Keratinocyte (primary cell): ENCODE data around the gene ZNF789. TPM values are rescaled to one million over a fixed set of nuclear protein-coding genes. Genes with fewer than 3 reads are reported as not detected.

Experiments used
- DNase-seq: peaks from one replicate; pipeline ENCODE4 v3.0.0-alpha.2; 2011; ENCODE audit warnings: low read depth, missing footprints, low spot score
- FAIRE-seq: peaks from 2 replicates; lab custom pipeline; 2011; peaks lifted over from hg19 to GRCh38; lab: Jason Lieb, UNC
- H2AFZ ChIP-seq: 2 replicates; pipeline ENCODE4 v1.6.0; 2012; ENCODE audit warnings: low read length, control low read depth, inconsistent platforms; ENCODE audit not compliant: control insufficient read depth
- H3K27ac ChIP-seq: 2 replicates; pipeline ENCODE4 v1.5.1; 2011; ENCODE audit warnings: low read length; ENCODE audit not compliant: control insufficient read depth, insufficient read depth
- H3K27me3 ChIP-seq: 3 replicates; pipeline ENCODE4 v1.6.0; 2011; ENCODE audit warnings: low read length; ENCODE audit not compliant: control insufficient read depth, insufficient read depth; ENCODE audit errors: extremely low read depth
- H3K36me3 ChIP-seq, 2 experiments: 2 replicates in 1 of 2; 3 replicates in 1 of 2; pipeline ENCODE4 v1.5.1; 2011; ENCODE audit warnings: low read length in 2 of 2, mild to moderate bottlenecking in 1 of 2; ENCODE audit not compliant: control insufficient read depth in 2 of 2, insufficient read depth in 2 of 2; ENCODE audit errors: extremely low read depth in 1 of 2
- H3K4me1 ChIP-seq: 3 replicates; pipeline ENCODE4 v1.5.1; 2011; ENCODE audit warnings: low read length; ENCODE audit not compliant: control insufficient read depth, insufficient read depth; ENCODE audit errors: extremely low read depth
- H3K4me2 ChIP-seq: 3 replicates; pipeline ENCODE4 v1.6.0; 2011; ENCODE audit warnings: low read depth, low read length; ENCODE audit not compliant: control insufficient read depth, insufficient read depth; ENCODE audit errors: extremely low read depth
- H3K4me3 ChIP-seq, 3 experiments: fragments of 200-600 bp in 1 of 3; sonication (generic) in 1 of 3; 2 replicates in 2 of 3; 3 replicates in 1 of 3; pipeline ENCODE4 v1.5.1; 2011 to 2016; ENCODE audit warnings: low read length in 3 of 3, mild to moderate bottlenecking in 3 of 3, control low read depth in 2 of 3, inconsistent platforms in 1 of 3, low read depth in 1 of 3, mixed read lengths in 1 of 3, mixed run types in 1 of 3, moderate library complexity in 1 of 3; ENCODE audit not compliant: control insufficient read depth in 2 of 3, insufficient read depth in 2 of 3; ENCODE audit errors: extremely low read depth in 1 of 3
- H3K79me2 ChIP-seq: 2 replicates; pipeline ENCODE4 v1.6.0; 2012; ENCODE audit warnings: low read length; ENCODE audit not compliant: control insufficient read depth, insufficient read depth
- H3K9ac ChIP-seq: 3 replicates; pipeline ENCODE4 v1.6.0; 2011; ENCODE audit warnings: low read length; ENCODE audit not compliant: control insufficient read depth, insufficient read depth; ENCODE audit errors: extremely low read depth
- H3K9me1 ChIP-seq: 3 replicates; pipeline ENCODE4 v1.6.0; 2011; ENCODE audit warnings: low read length; ENCODE audit not compliant: control insufficient read depth, insufficient read depth; ENCODE audit errors: extremely low read depth
- H3K9me3 ChIP-seq: 2 replicates; pipeline ENCODE4 v1.5.1; 2012; ENCODE audit warnings: low read depth, low read length; ENCODE audit not compliant: control insufficient read depth
- H4K20me1 ChIP-seq: 3 replicates; pipeline ENCODE4 v1.6.0; 2011; ENCODE audit warnings: low read length; ENCODE audit not compliant: control insufficient read depth, insufficient read depth; ENCODE audit errors: extremely low read depth
- EZH2 ChIP-seq: IDR thresholded peaks from one replicate; pipeline ENCODE4 v1.6.1; 2012; ENCODE audit warnings: inconsistent platforms, mild to moderate bottlenecking, low read length, moderate library complexity
- dilution Hi-C: fragments of 300-500 bp; cut with MboI; formaldehyde crosslinking; loops from one replicate; pipeline ENCODE4 v1.7.0; 2020; ENCODE audit warnings: low sequenced_read_pairs; ENCODE audit not compliant: extremely low pct_ligation_motif_present
- polyA plus RNA-seq, 5 experiments: library from polyadenylated mRNA; depleted of rRNA in 3 of 5; stranded (reverse) in 3 of 5; stranded (forward) in 1 of 5; unstranded in 1 of 5; fragments of >200 nt; gene quantifications; 1 replicate in 1 of 5; 2 replicates in 3 of 5; 3 replicates in 1 of 5; pipeline versions ENCODE4 v1.2.1 to v1.2.3, GENCODE V29; 2011 to 2012; ENCODE audit warnings: missing spikeins in 2 of 5, low read depth in 1 of 5, low replicate concordance in 1 of 5
- TF ChIP-seq, protein P1 (sequence below), 3 experiments: IDR thresholded peaks in 1 of 3; conservative IDR thresholded peaks in 1 of 3; optimal IDR thresholded peaks in 1 of 3; 2 replicates in 2 of 3; 3 replicates in 1 of 3; pipeline versions ENCODE3 to v1.5.1; 2011; ENCODE audit warnings: low read length in 3 of 3, mild to moderate bottlenecking in 3 of 3, moderate library complexity in 2 of 3, control low read depth in 1 of 3, inconsistent platforms in 1 of 3; ENCODE audit not compliant: insufficient read depth in 2 of 3; ENCODE audit errors: extremely low read depth in 1 of 3

ZNF789 gene
- polyA plus RNA-seq, 1 donor (not counting 4 experiments of a cell fraction or from before 2014, with no cell fraction given) = 17.5 TPM

DNA sequence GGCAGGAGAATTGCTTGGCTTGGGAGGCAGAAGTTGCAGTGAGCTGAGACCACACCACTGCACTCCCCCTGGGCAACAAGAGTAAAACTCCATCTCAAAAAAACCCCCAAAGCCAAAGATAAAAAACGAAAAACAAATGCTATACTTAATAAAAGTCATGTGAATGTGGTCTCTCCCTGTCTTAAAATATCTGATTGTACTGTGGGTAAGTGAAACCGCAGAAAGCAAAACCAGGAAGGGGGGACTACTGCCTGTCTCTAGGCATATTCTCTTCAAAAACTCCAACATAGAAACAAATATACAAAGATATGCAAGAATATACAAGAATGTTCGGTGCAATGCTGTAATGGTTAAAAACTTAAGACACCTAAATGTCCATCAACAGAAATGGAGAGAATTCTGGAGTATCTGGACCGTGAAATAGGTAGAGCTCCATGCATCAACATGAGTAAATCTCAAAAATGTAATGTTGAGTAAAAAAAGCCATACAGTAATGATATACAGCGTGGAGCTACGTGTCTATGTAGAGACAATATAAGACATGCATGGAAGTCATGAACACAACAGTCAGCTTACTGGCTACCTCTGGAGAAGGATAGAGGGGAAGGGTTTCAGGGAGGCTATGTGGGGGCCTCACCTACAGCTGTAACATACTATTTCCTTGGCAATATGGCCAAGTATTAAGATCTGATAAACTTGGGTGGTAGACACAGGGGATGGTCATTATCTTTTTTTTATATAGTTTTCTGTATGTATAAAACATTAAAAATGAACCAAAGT is 25.3 kb downstream of the ZNF789 start:
- H3K4me3 ChIP-seq = peak overlapping the region; percentile 80 to 94 (median 85)
- H3K4me1 ChIP-seq = peaks cover 16% of the 10 kb centered on the region
- H3K9me1 ChIP-seq = no peaks in the 10 kb centered on the region
- peak overlapping the region; percentile 90 for H3K9ac ChIP-seq
- peaks cover 60% of the 10 kb centered on the region for H3K79me2 ChIP-seq
- DNase-seq (no peak), FAIRE-seq (no peak)
- no peak overlapping the region for H2AFZ ChIP-seq
- H4K20me1 ChIP-seq = peaks cover 4% of the 10 kb centered on the region
- H3K9me3 ChIP-seq = peaks cover 9% of the 10 kb centered on the region
- no peak overlapping the region for H3K27ac ChIP-seq
- H3K4me2 ChIP-seq = peak overlapping the region; percentile 89
- no peaks in the 10 kb centered on the region for H3K27me3 ChIP-seq
- dilution Hi-C loops = no loop called here
- TF ChIP-seq, protein P1, sequence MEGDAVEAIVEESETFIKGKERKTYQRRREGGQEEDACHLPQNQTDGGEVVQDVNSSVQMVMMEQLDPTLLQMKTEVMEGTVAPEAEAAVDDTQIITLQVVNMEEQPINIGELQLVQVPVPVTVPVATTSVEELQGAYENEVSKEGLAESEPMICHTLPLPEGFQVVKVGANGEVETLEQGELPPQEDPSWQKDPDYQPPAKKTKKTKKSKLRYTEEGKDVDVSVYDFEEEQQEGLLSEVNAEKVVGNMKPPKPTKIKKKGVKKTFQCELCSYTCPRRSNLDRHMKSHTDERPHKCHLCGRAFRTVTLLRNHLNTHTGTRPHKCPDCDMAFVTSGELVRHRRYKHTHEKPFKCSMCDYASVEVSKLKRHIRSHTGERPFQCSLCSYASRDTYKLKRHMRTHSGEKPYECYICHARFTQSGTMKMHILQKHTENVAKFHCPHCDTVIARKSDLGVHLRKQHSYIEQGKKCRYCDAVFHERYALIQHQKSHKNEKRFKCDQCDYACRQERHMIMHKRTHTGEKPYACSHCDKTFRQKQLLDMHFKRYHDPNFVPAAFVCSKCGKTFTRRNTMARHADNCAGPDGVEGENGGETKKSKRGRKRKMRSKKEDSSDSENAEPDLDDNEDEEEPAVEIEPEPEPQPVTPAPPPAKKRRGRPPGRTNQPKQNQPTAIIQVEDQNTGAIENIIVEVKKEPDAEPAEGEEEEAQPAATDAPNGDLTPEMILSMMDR (optimal IDR thresholded peaks at IDR 0.05 in 1 of 3, IDR thresholded peaks at IDR 0.05 in 1 of 3, conservative IDR thresholded peaks at IDR 0.05 in 1 of 3; ENCODE audit: extremely low read depth in 1 of 3, insufficient read depth in 2 of 3, low read length in 3 of 3) = no peak
- no peak for TF ChIP-seq EZH2
- H3K36me3 ChIP-seq = peaks cover 13 to 15% of the 10 kb centered on the region in 2 experiments

DNA sequence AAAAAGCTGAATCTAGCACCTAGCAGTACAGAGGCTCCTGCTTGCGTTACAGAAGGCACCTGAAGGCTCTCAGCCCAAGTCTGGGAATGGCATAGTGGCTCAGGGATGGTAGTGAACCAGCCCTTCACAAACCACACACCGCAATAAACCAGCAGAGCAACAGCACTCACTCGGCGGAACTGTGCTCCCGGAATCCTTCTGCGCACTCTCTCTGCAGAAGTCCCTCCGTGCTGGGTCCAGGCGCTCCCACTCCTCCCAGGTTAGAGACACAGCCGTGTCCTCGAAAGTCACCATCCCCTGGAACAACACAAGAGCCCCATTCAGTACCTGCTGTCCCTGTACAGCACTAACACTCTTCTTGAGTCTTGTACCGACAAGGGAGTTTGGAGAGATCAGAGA is 25.9 kb downstream of the ZNF789 start:
- no peaks in the 10 kb centered on the region for H3K9me1 ChIP-seq

More for the DNA sequence above, 25.9 kb downstream of the ZNF789 start:
- H3K79me2 ChIP-seq = peaks cover 60% of the 10 kb centered on the region
- FAIRE-seq (no peak), DNase-seq (no peak)
- peak overlapping the region; percentile 6 for H3K27ac ChIP-seq
- peaks cover 16% of the 10 kb centered on the region for H3K4me1 ChIP-seq
- peaks cover 9% of the 10 kb centered on the region for H3K9me3 ChIP-seq
- dilution Hi-C loops = no loop called here
- peak overlapping the region; percentile 90 for H3K9ac ChIP-seq
- H3K36me3 ChIP-seq = peaks cover 10 to 12% of the 10 kb centered on the region in 2 experiments
- no peaks in the 10 kb centered on the region for H3K27me3 ChIP-seq
- peaks cover 4% of the 10 kb centered on the region for H4K20me1 ChIP-seq
- H3K4me2 ChIP-seq = peak overlapping the region; percentile 89
- H2AFZ ChIP-seq = no peak overlapping the region
- H3K4me3 ChIP-seq = peak overlapping the region; percentile 80 to 94 (median 85)
- TF ChIP-seq, protein P1 (optimal IDR thresholded peaks at IDR 0.05 in 1 of 3, IDR thresholded peaks at IDR 0.05 in 1 of 3, conservative IDR thresholded peaks at IDR 0.05 in 1 of 3; ENCODE audit: extremely low read depth in 1 of 3, insufficient read depth in 2 of 3, low read length in 3 of 3) = no peak
- TF ChIP-seq EZH2 = no peak
